Stimulated activated CD4-positive, alpha-beta T cell treated with anti-CD3 and anti-CD28 coated beads, TNF-alpha, amount 100 ng/mL, for 1 hour (primary cell): ENCODE data around the gene C1RL.

Experiments
- DNase-seq, 3 donors: peaks; one replicate each; pipeline ENCODE4 v3.0.0-alpha.2; 2020; ENCODE audit warnings: low read depth in 3 of 3, low spot score in 1 of 3

Gene C1RL

GRCh38 chr12:7108796-7109571 lies at the start of gene C1RL:
C1RL (minus strand) TSS chr12:7109214; CDS start chr12:7109180, 34 bp downstream.
- DNase-seq, result peak; percentile 50 to 85 (median 60)

- DNase-seq, result no peak
These were observed 48.4 kb upstream of the C1RL start for GRCh38 chr12:7157391-7157790.

- DNase-seq, result no peak
These were observed 47.5 kb upstream of the C1RL start for GRCh38 chr12:7156259-7157197.

- no peak for DNase-seq
These were observed 46.5 kb upstream of the C1RL start for GRCh38 chr12:7155471-7156034.

GRCh38 chr12:7154901-7155470 lies 46.0 kb upstream of the C1RL start:
- no peak for DNase-seq

GRCh38 chr12:7154042-7154441 lies 45.0 kb upstream of the C1RL start:
- DNase-seq, result no peak

GRCh38 chr12:7152818-7153217 lies 43.8 kb upstream of the C1RL start:
- no peak for DNase-seq

- DNase-seq, result no peak
These were observed 42.5 kb upstream of the C1RL start for GRCh38 chr12:7151532-7151931.

GRCh38 chr12:7150841-7151240 lies 41.8 kb upstream of the C1RL start:
- DNase-seq, result no peak

- DNase-seq, result no peak
These were observed 41.3 kb upstream of the C1RL start for GRCh38 chr12:7150356-7150755.

GRCh38 chr12:7146906-7147305 lies 37.9 kb upstream of the C1RL start:
- DNase-seq, result no peak

GRCh38 chr12:7146228-7146627 lies 37.2 kb upstream of the C1RL start:
- no peak for DNase-seq

- DNase-seq, result no peak
These were observed 36.7 kb upstream of the C1RL start for GRCh38 chr12:7145671-7146070.

GRCh38 chr12:7144414-7145120 lies 35.6 kb upstream of the C1RL start:
- DNase-seq, result no peak

GRCh38 chr12:7143564-7143963 lies 34.5 kb upstream of the C1RL start:
- DNase-seq, result no peak

- DNase-seq, result no peak
These were observed 33.9 kb upstream of the C1RL start for GRCh38 chr12:7142809-7143465.

GRCh38 chr12:7142056-7142644 lies 33.1 kb upstream of the C1RL start:
- peak in 2 of 3 donors; percentile 18 to 49 for DNase-seq

- DNase-seq, result no peak
These were observed 32.5 kb upstream of the C1RL start for GRCh38 chr12:7141351-7142005.

GRCh38 chr12:7139200-7139599 lies 30.2 kb upstream of the C1RL start:
- no peak for DNase-seq
